Suprapubic skin (tissue), 3 donors: ENCODE results near the gene TNIP1.

Experiments used
- CTCF ChIP-seq, 2 donors: fragments of 200-600 bp in 1 of 2; fragments of 450-650 bp in 1 of 2; sonication (generic) in 1 of 2; IDR thresholded peaks; one replicate each; pipeline ENCODE4 v1.5.1; 2016 to 2019; ENCODE audit warnings: antibody characterized with exemption in 2 of 2, mild to moderate bottlenecking in 1 of 2, moderate library complexity in 1 of 2
- POLR2AphosphoS5 ChIP-seq, 3 donors: sonication (generic); formaldehyde crosslinking; IDR thresholded peaks; one replicate each; pipeline ENCODE4 v1.6.1; 2017; ENCODE audit warnings: antibody characterized with exemption in 3 of 3

GRCh38 chr5:151094030-151094851 is 13.4 kb upstream of the TNIP1 start:
- no peak for TF ChIP-seq CTCF (IDR thresholded peaks at IDR 0.05)
- TF ChIP-seq POLR2AphosphoS5 (IDR thresholded peaks at IDR 0.05) = no peak
